ENCODE results near the gene PLGRKT. TPM values are rescaled to one million over a fixed set of nuclear protein-coding genes. Genes with fewer than 3 reads are reported as not detected.

Gene PLGRKT
- total RNA-seq, 1 experiment from 2014 or later, result 15.1 TPM

DNA sequence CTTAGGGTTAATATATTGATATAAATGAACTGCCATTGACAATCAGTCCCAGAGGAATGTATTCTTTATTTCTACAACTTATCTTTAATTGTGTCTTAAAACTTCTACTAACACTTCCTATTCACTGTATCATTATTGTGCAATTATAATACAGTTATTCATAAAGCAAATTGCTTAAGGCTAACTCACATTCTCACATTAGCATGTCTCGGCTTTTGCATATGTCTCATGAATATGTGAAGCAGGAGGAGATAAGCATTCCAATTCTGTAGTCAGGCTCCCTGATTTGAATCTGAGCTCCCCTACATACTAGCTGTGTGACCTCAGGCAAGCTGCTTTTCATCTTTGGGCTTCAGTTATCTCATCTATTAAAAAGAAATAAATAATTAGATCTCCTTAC lies 45.4 kb downstream of the PLGRKT start:
- Mint-ChIP-seq H3K4me1 (ENCODE audit: low read depth, unreplicated experiment) (peaks cover 5% of the 10 kb centered on the region), H3K4me3 (ENCODE audit: low read depth, unreplicated experiment) (no peak overlapping the region), H3K27me3 (ENCODE audit: unreplicated experiment) (no peaks in the 10 kb centered on the region), H3K36me3 (ENCODE audit: insufficient read depth, unreplicated experiment) (no peaks in the 10 kb centered on the region), H3K9me3 (ENCODE audit: low read depth, unreplicated experiment) (no peaks in the 10 kb centered on the region), H3K27ac (ENCODE audit: unreplicated experiment) (no peak overlapping the region)
- no TSS peak for BruUV-seq (replicated peaks)
- intact Hi-C loops (cut with micrococcal nuclease; ENCODE audit: unreplicated experiment), result no loop called here
- no peak for DNase-seq
- TF ChIP-seq, protein P1, sequence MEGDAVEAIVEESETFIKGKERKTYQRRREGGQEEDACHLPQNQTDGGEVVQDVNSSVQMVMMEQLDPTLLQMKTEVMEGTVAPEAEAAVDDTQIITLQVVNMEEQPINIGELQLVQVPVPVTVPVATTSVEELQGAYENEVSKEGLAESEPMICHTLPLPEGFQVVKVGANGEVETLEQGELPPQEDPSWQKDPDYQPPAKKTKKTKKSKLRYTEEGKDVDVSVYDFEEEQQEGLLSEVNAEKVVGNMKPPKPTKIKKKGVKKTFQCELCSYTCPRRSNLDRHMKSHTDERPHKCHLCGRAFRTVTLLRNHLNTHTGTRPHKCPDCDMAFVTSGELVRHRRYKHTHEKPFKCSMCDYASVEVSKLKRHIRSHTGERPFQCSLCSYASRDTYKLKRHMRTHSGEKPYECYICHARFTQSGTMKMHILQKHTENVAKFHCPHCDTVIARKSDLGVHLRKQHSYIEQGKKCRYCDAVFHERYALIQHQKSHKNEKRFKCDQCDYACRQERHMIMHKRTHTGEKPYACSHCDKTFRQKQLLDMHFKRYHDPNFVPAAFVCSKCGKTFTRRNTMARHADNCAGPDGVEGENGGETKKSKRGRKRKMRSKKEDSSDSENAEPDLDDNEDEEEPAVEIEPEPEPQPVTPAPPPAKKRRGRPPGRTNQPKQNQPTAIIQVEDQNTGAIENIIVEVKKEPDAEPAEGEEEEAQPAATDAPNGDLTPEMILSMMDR (IDR thresholded peaks at IDR 0.05; ENCODE audit: unreplicated experiment), result no peak
- CTCF ChIA-PET, result no interaction called here

DNA sequence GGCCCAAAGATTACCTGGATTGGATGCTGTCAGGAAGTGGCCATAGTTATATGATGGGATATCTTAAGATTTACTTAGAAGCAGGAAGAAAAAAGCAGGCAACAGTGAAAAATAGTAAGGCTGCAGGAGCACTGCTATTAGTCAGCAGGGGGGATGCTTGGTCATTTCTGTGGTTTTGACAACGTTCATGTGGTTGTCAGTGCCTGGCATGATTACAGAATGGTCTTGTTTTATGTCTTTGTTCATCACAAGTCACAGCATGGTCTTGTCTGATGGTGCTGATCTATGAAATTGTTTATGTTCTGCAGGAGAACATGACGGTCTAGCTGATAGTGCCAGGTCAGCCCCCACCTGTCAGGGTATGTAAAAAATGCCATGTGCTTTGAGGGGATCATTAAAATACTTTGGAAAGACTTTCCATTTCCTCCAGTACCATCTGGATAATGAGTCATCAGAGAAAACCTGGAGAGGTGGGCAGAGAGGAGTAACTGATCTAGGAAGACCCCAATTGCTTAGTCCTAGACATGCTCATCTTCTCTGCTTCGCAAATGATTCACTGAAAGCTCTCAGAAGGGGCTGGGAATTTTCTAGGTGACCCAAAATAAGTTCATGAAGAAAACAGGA lies 48.5 kb downstream of the PLGRKT start:
- no TSS peak for BruUV-seq (replicated peaks)
- intact Hi-C loops (cut with micrococcal nuclease; ENCODE audit: unreplicated experiment), result no loop called here
- no peaks in the 10 kb centered on the region for H3K36me3 Mint-ChIP-seq (ENCODE audit: insufficient read depth, unreplicated experiment)
- no peaks in the 10 kb centered on the region for H3K9me3 Mint-ChIP-seq (ENCODE audit: low read depth, unreplicated experiment)
- H3K27ac Mint-ChIP-seq (ENCODE audit: unreplicated experiment), result no peak overlapping the region
- no peak for DNase-seq
- TF ChIP-seq, protein P1 (IDR thresholded peaks at IDR 0.05; ENCODE audit: unreplicated experiment), result no peak
- CTCF ChIA-PET, result no interaction called here
- peaks cover 5% of the 10 kb centered on the region for H3K4me1 Mint-ChIP-seq (ENCODE audit: low read depth, unreplicated experiment)
- H3K27me3 Mint-ChIP-seq (ENCODE audit: unreplicated experiment), result no peaks in the 10 kb centered on the region
- no peak overlapping the region for H3K4me3 Mint-ChIP-seq (ENCODE audit: low read depth, unreplicated experiment)

DNA sequence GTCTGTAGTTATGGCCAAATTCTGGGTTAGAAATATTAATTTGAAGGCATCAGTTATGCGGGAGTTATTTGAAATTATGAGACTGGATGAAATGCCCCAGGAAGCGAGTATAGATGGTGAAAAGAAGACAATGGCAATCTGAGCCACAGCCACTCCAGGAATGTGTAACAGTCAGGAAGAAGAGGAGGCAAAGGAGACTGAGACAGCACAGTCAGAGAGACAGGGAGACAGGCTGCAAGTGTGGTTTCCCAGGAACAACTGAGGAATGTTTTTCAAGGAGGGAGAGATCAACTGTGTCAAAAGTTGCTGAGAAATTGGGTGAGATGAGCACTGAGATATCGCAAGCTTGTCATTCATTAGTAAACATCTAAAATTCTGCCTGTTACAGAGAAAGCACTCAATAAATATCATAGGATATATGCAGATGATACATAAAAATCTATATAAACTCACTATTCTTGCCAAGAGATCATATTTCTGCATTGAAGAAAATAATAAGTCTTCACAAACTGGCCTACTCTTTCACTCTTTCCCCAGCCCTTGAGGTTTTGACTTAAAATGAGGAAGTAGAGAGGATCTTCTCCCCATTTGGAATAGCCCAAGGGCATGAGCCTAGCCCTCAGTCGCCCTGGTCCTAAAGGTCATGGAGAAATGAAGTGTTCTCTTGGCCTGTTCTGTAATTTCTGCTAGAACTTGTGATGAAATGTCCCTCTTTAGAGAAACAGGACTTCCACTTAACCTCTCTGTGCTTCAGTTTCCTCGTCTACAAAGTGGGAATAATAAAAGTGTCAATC lies 49.5 kb downstream of the PLGRKT start:
- H3K9me3 Mint-ChIP-seq (ENCODE audit: low read depth, unreplicated experiment), result no peaks in the 10 kb centered on the region
- no TSS peak for BruUV-seq (replicated peaks)
- no peak overlapping the region for H3K4me3 Mint-ChIP-seq (ENCODE audit: low read depth, unreplicated experiment)
- DNase-seq, result no peak
- peaks cover 5% of the 10 kb centered on the region for H3K4me1 Mint-ChIP-seq (ENCODE audit: low read depth, unreplicated experiment)
- intact Hi-C loops (cut with micrococcal nuclease; ENCODE audit: unreplicated experiment), result no loop called here
- H3K27ac Mint-ChIP-seq (ENCODE audit: unreplicated experiment), result no peak overlapping the region
- CTCF ChIA-PET, result no interaction called here
- no peaks in the 10 kb centered on the region for H3K27me3 Mint-ChIP-seq (ENCODE audit: unreplicated experiment)
- TF ChIP-seq, protein P1 (IDR thresholded peaks at IDR 0.05; ENCODE audit: unreplicated experiment), result no peak
- no peaks in the 10 kb centered on the region for H3K36me3 Mint-ChIP-seq (ENCODE audit: insufficient read depth, unreplicated experiment)

DNA sequence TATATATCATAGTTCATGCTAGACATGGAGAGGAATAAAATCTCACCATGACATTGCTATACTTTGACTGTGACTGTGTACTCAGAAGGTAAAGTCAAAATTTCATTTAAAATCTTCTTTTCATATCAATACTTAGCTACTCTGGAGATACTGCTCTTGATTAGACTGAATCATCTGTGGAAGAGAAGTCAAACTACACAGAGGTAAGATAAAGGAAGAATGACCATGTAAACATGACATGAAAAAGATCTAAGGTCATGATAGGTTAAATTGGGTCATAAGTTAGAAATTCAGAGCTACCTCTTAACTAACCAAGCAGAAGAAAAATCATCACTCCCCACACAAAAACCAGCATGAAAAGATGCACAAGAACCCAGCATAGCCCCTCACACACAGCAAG lies 53.3 kb downstream of the PLGRKT start:
- H3K36me3 Mint-ChIP-seq (ENCODE audit: insufficient read depth, unreplicated experiment), result no peaks in the 10 kb centered on the region

More for the DNA sequence above, 53.3 kb downstream of the PLGRKT start:
- BruUV-seq (replicated peaks), result no TSS peak
- DNase-seq, result no peak
- Mint-ChIP-seq H3K4me1 (ENCODE audit: low read depth, unreplicated experiment) (peaks cover 5% of the 10 kb centered on the region), H3K27ac (ENCODE audit: unreplicated experiment) (no peak overlapping the region), H3K9me3 (ENCODE audit: low read depth, unreplicated experiment) (no peaks in the 10 kb centered on the region), H3K4me3 (ENCODE audit: low read depth, unreplicated experiment) (no peak overlapping the region), H3K27me3 (ENCODE audit: unreplicated experiment) (no peaks in the 10 kb centered on the region)
- intact Hi-C loops (cut with micrococcal nuclease; ENCODE audit: unreplicated experiment), result no loop called here
- TF ChIP-seq, protein P1 (IDR thresholded peaks at IDR 0.05; ENCODE audit: unreplicated experiment), result no peak
- CTCF ChIA-PET, result no interaction called here
